CD14-positive monocyte (primary cell): ENCODE data around the gene GLB1L3. TPM values are rescaled to one million over a fixed set of nuclear protein-coding genes. Genes with fewer than 3 reads are reported as not detected.

Experiments
- DNase-seq, 3 donors: peaks; one replicate each; pipeline ENCODE4 v3.0.0-alpha.2; 2011 to 2022
- H2AFZ ChIP-seq: 2 replicates; pipeline ENCODE4 v1.6.0; 2012; ENCODE audit warnings: mild to moderate bottlenecking, low read depth, low read length, inconsistent platforms; ENCODE audit not compliant: insufficient read depth, poor library complexity, severe bottlenecking
- H3K27ac ChIP-seq, 2 donors: 1 replicate in 1 of 2; 2 replicates in 1 of 2; pipeline ENCODE4 v1.5.1; 2012 to 2013; ENCODE audit warnings: low read length in 2 of 2, control low read depth in 1 of 2, inconsistent platforms in 1 of 2, low read depth in 1 of 2, mild to moderate bottlenecking in 1 of 2
- H3K27me3 ChIP-seq, 2 donors: one replicate each; pipeline versions ENCODE4 v1.6.0 to v1.6.1; 2011 to 2013; ENCODE audit warnings: low read length in 2 of 2; ENCODE audit not compliant: control insufficient read depth in 2 of 2, insufficient read depth in 2 of 2
- H3K36me3 ChIP-seq, 2 donors: replicated peaks in 1 of 2; 1 replicate in 1 of 2; 2 replicates in 1 of 2; pipeline versions ENCODE4 v1.5.1 to v1.6.1; 2012 to 2013; ENCODE audit warnings: low read length in 2 of 2, control low read depth in 1 of 2, inconsistent platforms in 1 of 2, mild to moderate bottlenecking in 1 of 2; ENCODE audit not compliant: insufficient read depth in 2 of 2, control insufficient read depth in 1 of 2
- H3K4me1 ChIP-seq, 2 donors: 1 replicate in 1 of 2; 2 replicates in 1 of 2; pipeline versions ENCODE4 v1.5.1 to v1.6.1; 2012 to 2013; ENCODE audit warnings: low read length in 2 of 2, control low read depth in 1 of 2, inconsistent platforms in 1 of 2, mild to moderate bottlenecking in 1 of 2, moderate library complexity in 1 of 2; ENCODE audit not compliant: insufficient read depth in 2 of 2, control insufficient read depth in 1 of 2
- H3K4me2 ChIP-seq: replicated peaks from 2 replicates; pipeline ENCODE3; 2012; ENCODE audit warnings: low read length, moderate library complexity, mild to moderate bottlenecking; ENCODE audit not compliant: poor library complexity, severe bottlenecking; ENCODE audit errors: extremely low read depth
- H3K4me3 ChIP-seq, 3 experiments: fragments of 200-600 bp in 1 of 3; sonication (generic) in 1 of 3; replicated peaks in 1 of 3; 1 replicate in 2 of 3; 2 replicates in 1 of 3; pipeline ENCODE4 v1.5.1; 2011 to 2013; ENCODE audit warnings: low read length in 3 of 3, mild to moderate bottlenecking in 3 of 3, control low read depth in 2 of 3, low read depth in 2 of 3, inconsistent platforms in 1 of 3, moderate library complexity in 1 of 3
- H3K79me2 ChIP-seq: 2 replicates; pipeline ENCODE4 v1.6.0; 2012; ENCODE audit warnings: mild to moderate bottlenecking, control low read depth, inconsistent platforms, low read length, moderate library complexity; ENCODE audit not compliant: insufficient read depth
- H3K9ac ChIP-seq: 2 replicates; pipeline ENCODE4 v1.6.0; 2017; ENCODE audit warnings: low read length, mild to moderate bottlenecking; ENCODE audit not compliant: insufficient read depth, poor library complexity, severe bottlenecking
- H3K9me3 ChIP-seq, 2 donors: replicated peaks in 1 of 2; 1 replicate in 1 of 2; 2 replicates in 1 of 2; pipeline versions ENCODE4 v1.5.1 to v1.6.1; 2012 to 2013; ENCODE audit warnings: low read length in 2 of 2, control low read depth in 1 of 2; ENCODE audit not compliant: control insufficient read depth in 1 of 2, insufficient read depth in 1 of 2
- H4K20me1 ChIP-seq: 2 replicates; pipeline ENCODE4 v1.6.0; 2012; ENCODE audit warnings: mild to moderate bottlenecking, low read length, control low read depth, moderate library complexity; ENCODE audit not compliant: insufficient read depth
- H3K27ac Mint-ChIP-seq, 7 donors: one replicate each; pipeline ENCODE4 v1.8.0; 2020; ENCODE audit warnings: mild to moderate bottlenecking in 7 of 7, mixed read lengths in 7 of 7, moderate library complexity in 6 of 7, inconsistent platforms in 2 of 7
- H3K27me3 Mint-ChIP-seq, 3 donors: one replicate each; pipeline ENCODE4 v1.8.0; 2021 to 2022; ENCODE audit warnings: low read depth in 3 of 3, mild to moderate bottlenecking in 3 of 3, mixed read lengths in 3 of 3, moderate library complexity in 3 of 3, inconsistent platforms in 1 of 3
- H3K36me3 Mint-ChIP-seq, 2 donors: one replicate each; pipeline ENCODE4 v1.8.0; 2020; ENCODE audit warnings: mixed read lengths in 2 of 2, inconsistent platforms in 1 of 2, mild to moderate bottlenecking in 1 of 2
- H3K4me1 Mint-ChIP-seq: one replicate; pipeline ENCODE4 v1.8.0; 2020; ENCODE audit warnings: mild to moderate bottlenecking, mixed read lengths
- H3K4me3 Mint-ChIP-seq, 2 donors: one replicate each; pipeline ENCODE4 v1.8.0; 2020; ENCODE audit warnings: mild to moderate bottlenecking in 2 of 2, mixed read lengths in 2 of 2, moderate library complexity in 1 of 2
- H3K9me3 Mint-ChIP-seq, 7 donors: one replicate each; pipeline ENCODE4 v1.8.0; 2020 to 2022; ENCODE audit warnings: mixed read lengths in 7 of 7, mild to moderate bottlenecking in 6 of 7, moderate library complexity in 6 of 7, inconsistent platforms in 2 of 7
- WGBS: methylation state at CpG from one replicate; pipeline ENCODE4 v1.1.5; 2013; ENCODE audit warnings: missing lambda C conversion rate; ENCODE audit not compliant: insufficient coverage; 5-methylcytosine and 5-hydroxymethylcytosine counted together
- intact Hi-C, 2 donors: fragments of 100-400 bp; cut with micrococcal nuclease; formaldehyde crosslinking; loops; one replicate each; pipeline versions ENCODE4 v1.15.0 to v1.15.1; 2023
- polyA plus RNA-seq, 3 donors: library from polyadenylated mRNA; depleted of rRNA in 1 of 3; unstranded in 2 of 3; stranded (reverse) in 1 of 3; fragments of 300-500 nt in 2 of 3; fragments of >200 nt in 1 of 3; fragmentation: Illumina TruSeq in 2 of 3; gene quantifications; 1 replicate in 2 of 3; 2 replicates in 1 of 3; pipeline ENCODE4 v1.2.3, GENCODE V29; 2012 to 2021
- TF ChIP-seq, protein P1 (sequence below): fragments of 200-600 bp; IDR thresholded peaks from one replicate; pipeline ENCODE4 v1.8.0; 2022; ENCODE audit warnings: antibody characterized with exemption, mild to moderate bottlenecking

GLB1L3 gene
- polyA plus RNA-seq, 3 donors: not detected

DNA sequence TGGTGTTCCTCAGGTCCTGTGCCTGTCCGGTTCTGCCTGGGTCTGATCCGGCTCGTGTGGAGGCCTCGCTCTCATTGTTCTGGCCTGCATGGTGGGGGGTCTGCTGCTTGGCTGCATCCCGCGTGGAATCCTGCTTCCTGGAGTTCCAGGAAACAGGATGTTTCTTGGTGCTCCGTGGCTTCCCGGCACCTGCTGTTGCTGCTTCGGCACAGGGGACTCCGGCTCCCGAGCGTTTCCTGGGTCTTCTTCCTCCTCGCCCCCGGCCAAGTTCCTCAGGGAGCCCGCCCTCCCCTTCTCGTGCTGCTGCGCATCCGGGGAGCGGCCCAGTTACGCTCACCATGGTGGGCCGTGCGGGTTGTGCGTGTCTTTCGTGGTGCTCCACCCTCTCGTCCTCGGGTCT is 85.5 kb downstream of the GLB1L3 start:
- Mint-ChIP-seq H3K9me3 (peaks cover 0 to 2% (median 0%) of the 10 kb centered on the region in 7 donors), H3K36me3 (no peaks in the 10 kb centered on the region), H3K27ac (no peak overlapping the region), H3K27me3 (peaks cover 12 to 14% (median 13%) of the 10 kb centered on the region in 3 donors), H3K4me1 (no peaks in the 10 kb centered on the region), H3K4me3 (no peak overlapping the region)
- Histone ChIP-seq H4K20me1 (no peaks in the 10 kb centered on the region), H3K9me3 (no peaks in the 10 kb centered on the region), H3K4me1 (no peaks in the 10 kb centered on the region), H3K4me3 (no peak overlapping the region), H3K79me2 (no peaks in the 10 kb centered on the region), H3K27me3 (no peaks in the 10 kb centered on the region), H2AFZ (no peak overlapping the region), H3K36me3 (no peaks in the 10 kb centered on the region), H3K9ac (no peak overlapping the region), H3K27ac (no peak overlapping the region), H3K4me2 (no peak overlapping the region)
- intact Hi-C loops: no loop called here
- 75% methylated on average over 24 of the region's 26 CpGs for WGBS
- DNase-seq: no peak
- TF ChIP-seq, protein P1, sequence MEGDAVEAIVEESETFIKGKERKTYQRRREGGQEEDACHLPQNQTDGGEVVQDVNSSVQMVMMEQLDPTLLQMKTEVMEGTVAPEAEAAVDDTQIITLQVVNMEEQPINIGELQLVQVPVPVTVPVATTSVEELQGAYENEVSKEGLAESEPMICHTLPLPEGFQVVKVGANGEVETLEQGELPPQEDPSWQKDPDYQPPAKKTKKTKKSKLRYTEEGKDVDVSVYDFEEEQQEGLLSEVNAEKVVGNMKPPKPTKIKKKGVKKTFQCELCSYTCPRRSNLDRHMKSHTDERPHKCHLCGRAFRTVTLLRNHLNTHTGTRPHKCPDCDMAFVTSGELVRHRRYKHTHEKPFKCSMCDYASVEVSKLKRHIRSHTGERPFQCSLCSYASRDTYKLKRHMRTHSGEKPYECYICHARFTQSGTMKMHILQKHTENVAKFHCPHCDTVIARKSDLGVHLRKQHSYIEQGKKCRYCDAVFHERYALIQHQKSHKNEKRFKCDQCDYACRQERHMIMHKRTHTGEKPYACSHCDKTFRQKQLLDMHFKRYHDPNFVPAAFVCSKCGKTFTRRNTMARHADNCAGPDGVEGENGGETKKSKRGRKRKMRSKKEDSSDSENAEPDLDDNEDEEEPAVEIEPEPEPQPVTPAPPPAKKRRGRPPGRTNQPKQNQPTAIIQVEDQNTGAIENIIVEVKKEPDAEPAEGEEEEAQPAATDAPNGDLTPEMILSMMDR: no peak

DNA sequence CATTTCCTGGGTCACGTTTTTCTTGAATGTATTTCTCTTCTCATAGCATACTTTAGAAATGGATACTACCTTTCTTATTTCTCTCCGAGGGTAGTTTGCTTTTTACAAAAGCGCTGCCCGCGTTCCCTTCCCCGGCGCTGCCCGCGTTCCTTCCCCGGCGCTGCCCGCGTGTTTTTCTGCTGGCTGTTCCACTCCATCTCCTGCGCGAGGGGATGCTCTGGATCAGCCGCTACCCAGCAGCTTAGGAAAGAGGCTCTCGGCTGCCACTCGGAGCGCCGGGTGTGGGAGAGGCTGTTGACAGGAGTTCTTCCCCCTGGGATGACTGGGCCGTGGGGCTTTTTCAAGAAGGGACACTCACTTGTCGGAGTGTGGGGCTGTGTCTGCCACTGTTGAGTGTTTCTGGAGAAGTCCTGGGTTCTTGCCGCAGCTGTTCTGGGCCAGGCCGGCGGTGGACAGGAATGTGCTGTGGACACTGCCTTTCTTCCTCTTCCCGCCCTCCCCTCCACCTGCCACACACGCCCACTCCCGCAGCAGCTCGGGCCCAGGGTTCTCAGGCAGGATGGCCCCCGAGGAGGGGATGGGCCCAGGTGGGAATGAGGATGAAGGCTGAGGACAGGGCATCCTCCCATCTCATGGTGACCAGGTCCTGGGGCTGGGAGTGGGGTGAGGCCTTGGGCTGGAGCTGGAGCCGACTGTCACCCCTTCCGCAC is 86.2 kb downstream of the GLB1L3 start:
- no peaks in the 10 kb centered on the region for H3K4me1 Mint-ChIP-seq
- DNase-seq: no peak
- Histone ChIP-seq H4K20me1 (no peaks in the 10 kb centered on the region), H2AFZ (no peak overlapping the region), H3K4me3 (no peak overlapping the region), H3K9ac (no peak overlapping the region), H3K36me3 (no peaks in the 10 kb centered on the region), H3K27ac (no peak overlapping the region), H3K4me2 (no peak overlapping the region), H3K27me3 (no peaks in the 10 kb centered on the region), H3K9me3 (no peaks in the 10 kb centered on the region), H3K4me1 (no peaks in the 10 kb centered on the region), H3K79me2 (no peaks in the 10 kb centered on the region)
- H3K27ac Mint-ChIP-seq: no peak overlapping the region
- peaks cover 12 to 14% (median 12%) of the 10 kb centered on the region in 3 donors for H3K27me3 Mint-ChIP-seq
- H3K36me3 Mint-ChIP-seq: no peaks in the 10 kb centered on the region
- H3K9me3 Mint-ChIP-seq: peaks cover 0 to 2% (median 0%) of the 10 kb centered on the region in 7 donors
- TF ChIP-seq, protein P1: no peak
- intact Hi-C loops: no loop called here
- H3K4me3 Mint-ChIP-seq: no peak overlapping the region
- WGBS: 91% methylated on average over 17 of the region's 32 CpGs
